CD4-positive, alpha-beta T cell (primary cell): ENCODE measurements around the gene ERI3. TPM values are rescaled to one million over a fixed set of nuclear protein-coding genes. Genes with fewer than 3 reads are reported as not detected.

ENCODE experiments used
- ATAC-seq: fragments of 200-7000 bp; cut with Tn5 transposase; one replicate; pipeline ENCODE4 v1.10.0; 2022; ENCODE audit warnings: mild to moderate bottlenecking; ENCODE audit not compliant: poor library complexity
- CTCF ChIA-PET: fragments of 350-600 bp; sonication (Branson Sonifier 250); formaldehyde crosslinking; loops from one replicate; lab custom pipeline; 2021; ENCODE audit warnings: antibody characterized with exemption, inconsistent platforms; lab: Charles Lee
- POLR2A ChIA-PET: fragments of 350-600 bp; sonication (Branson Sonifier 250); formaldehyde crosslinking; loops from one replicate; lab custom pipeline; 2021; ENCODE audit warnings: antibody characterized with exemption, inconsistent platforms; lab: Charles Lee
- DNase-seq, 14 experiments: peaks; one replicate each; pipeline ENCODE4 v3.0.0-alpha.2; 2013 to 2020; ENCODE audit warnings: mixed read lengths in 2 of 14
- H3K27ac ChIP-seq, 2 donors: one replicate each; pipeline versions ENCODE4 v1.5.1 to v1.7.0; 2013; ENCODE audit warnings: low read length in 2 of 2, low read depth in 1 of 2, mild to moderate bottlenecking in 1 of 2
- H3K27me3 ChIP-seq, 2 experiments: 1 replicate in 1 of 2; 2 replicates in 1 of 2; pipeline versions ENCODE4 v1.6.1 to v1.7.0; 2013; ENCODE audit warnings: low read length in 2 of 2, control low read depth in 1 of 2, mild to moderate bottlenecking in 1 of 2, moderate library complexity in 1 of 2; ENCODE audit not compliant: insufficient read depth in 2 of 2, control insufficient read depth in 1 of 2
- H3K36me3 ChIP-seq: one replicate; pipeline ENCODE4 v1.6.1; 2013; ENCODE audit warnings: low read length, control low read depth; ENCODE audit not compliant: insufficient read depth
- H3K4me1 ChIP-seq: one replicate; pipeline ENCODE4 v1.6.1; 2013; ENCODE audit warnings: low read length, control low read depth; ENCODE audit not compliant: insufficient read depth
- H3K4me3 ChIP-seq: one replicate; pipeline ENCODE4 v1.5.1; 2013; ENCODE audit warnings: mild to moderate bottlenecking, low read length, moderate library complexity
- H3K9me3 ChIP-seq, 2 experiments: 1 replicate in 1 of 2; 2 replicates in 1 of 2; pipeline versions ENCODE4 v1.6.1 to v1.7.0; 2013; ENCODE audit warnings: low read length in 2 of 2, mild to moderate bottlenecking in 2 of 2, control low read depth in 1 of 2, moderate library complexity in 1 of 2; ENCODE audit not compliant: control insufficient read depth in 1 of 2, insufficient read depth in 1 of 2
- H3K27ac Mint-ChIP-seq: one replicate; pipeline ENCODE4 v1.8.0; 2020; ENCODE audit warnings: mixed read lengths
- H3K27me3 Mint-ChIP-seq: one replicate; pipeline ENCODE4 v1.8.0; 2021; ENCODE audit warnings: mixed read lengths
- H3K36me3 Mint-ChIP-seq: one replicate; pipeline ENCODE4 v1.8.0; 2021; ENCODE audit warnings: low read depth, mixed read lengths
- H3K4me1 Mint-ChIP-seq: one replicate; pipeline ENCODE4 v1.8.0; 2021; ENCODE audit warnings: low read depth, mixed read lengths
- H3K4me3 Mint-ChIP-seq: one replicate; pipeline ENCODE4 v1.8.0; 2020; ENCODE audit warnings: mild to moderate bottlenecking, mixed read lengths
- H3K9me3 Mint-ChIP-seq: one replicate; pipeline ENCODE4 v1.8.0; 2020; ENCODE audit warnings: mixed read lengths
- intact Hi-C, 2 experiments: fragments of 100-400 bp; cut with DNase I in 1 of 2; cut with micrococcal nuclease in 1 of 2; formaldehyde crosslinking; loops; one replicate each; pipeline versions ENCODE4 v1.15.1 to v1.9.0; 2023 to 2025; cut with DNase I, micrococcal nuclease
- total RNA-seq, 174 experiments: library from RNA in 2 of 174; stranded (reverse) in 2 of 174; gene quantifications; one replicate each; pipeline ENCODE4 v1.2.3 and lab custom pipeline; 2021 to 2026
- TF ChIP-seq, protein P1 (sequence below): fragments of 200-600 bp; IDR thresholded peaks from one replicate; pipeline ENCODE4 v1.8.0; 2022; ENCODE audit warnings: antibody characterized with exemption, mild to moderate bottlenecking

The ERI3 gene
- total RNA-seq, 2 experiments from 2014 or later, result 19.7 to 20.7 TPM

DNA sequence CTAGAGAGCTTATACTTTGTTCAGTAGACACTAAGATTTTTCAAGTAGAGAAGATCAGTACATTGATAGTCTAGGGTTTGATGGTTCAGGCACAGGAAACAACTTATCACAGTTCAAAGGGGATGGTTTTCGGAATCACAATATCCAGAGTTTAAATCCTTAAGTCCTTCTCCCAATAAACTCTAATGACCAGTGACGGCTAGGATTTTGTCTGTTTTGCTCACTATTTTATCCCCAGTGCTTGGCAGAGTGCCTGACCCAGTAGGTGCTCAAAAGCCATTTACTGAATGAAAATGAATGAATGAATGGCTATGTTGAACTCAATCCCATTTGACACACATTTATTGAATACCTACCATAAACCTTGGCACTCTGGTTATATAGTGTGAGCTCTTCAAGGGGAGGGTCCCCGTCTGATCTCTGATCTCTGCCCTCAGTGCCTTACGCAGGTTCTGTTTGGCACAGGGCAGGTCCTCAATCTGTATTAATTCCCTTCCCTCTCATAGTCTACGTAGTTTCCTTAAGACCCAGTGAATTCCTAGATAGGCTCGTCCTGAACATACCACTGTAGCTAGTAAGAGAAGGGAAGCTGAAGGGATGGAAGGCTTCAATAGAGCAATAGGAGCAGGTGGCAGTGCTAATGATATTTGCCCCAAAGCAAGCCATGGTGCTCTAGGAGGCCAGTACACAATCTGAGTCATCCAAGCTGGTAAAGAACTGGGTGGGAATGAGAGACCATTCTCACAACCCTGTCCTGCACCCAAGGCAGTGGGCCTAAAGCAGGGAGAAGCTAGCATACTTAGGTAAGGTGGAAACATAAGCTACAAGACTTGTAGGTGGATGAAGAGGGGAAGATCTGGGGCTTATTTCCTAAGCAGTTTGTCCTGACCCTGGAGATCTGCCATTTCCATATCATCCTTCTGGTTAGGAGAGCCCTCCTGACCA is 88.4 kb downstream of the ERI3 start:
- Histone ChIP-seq H3K27me3 (no peaks in the 10 kb centered on the region), H3K4me1 (peaks cover 8% of the 10 kb centered on the region), H3K36me3 (no peaks in the 10 kb centered on the region), H3K27ac (no peak overlapping the region), H3K9me3 (no peaks in the 10 kb centered on the region), H3K4me3 (no peak overlapping the region)
- no peak overlapping the region for H3K4me3 Mint-ChIP-seq
- no peaks in the 10 kb centered on the region for H3K9me3 Mint-ChIP-seq
- peaks cover 6% of the 10 kb centered on the region for H3K36me3 Mint-ChIP-seq
- ATAC-seq (no peak), DNase-seq (no peak)
- ChIA-PET CTCF (interaction anchor here (0.8 kb wide), 1 partner anchor 53 kb away, joined by 3 read pairs; no protein-coding TSS in a partner anchor), POLR2A (no interaction called here)
- H3K27me3 Mint-ChIP-seq, result no peaks in the 10 kb centered on the region
- peaks cover 27% of the 10 kb centered on the region for H3K4me1 Mint-ChIP-seq
- TF ChIP-seq, protein P1, sequence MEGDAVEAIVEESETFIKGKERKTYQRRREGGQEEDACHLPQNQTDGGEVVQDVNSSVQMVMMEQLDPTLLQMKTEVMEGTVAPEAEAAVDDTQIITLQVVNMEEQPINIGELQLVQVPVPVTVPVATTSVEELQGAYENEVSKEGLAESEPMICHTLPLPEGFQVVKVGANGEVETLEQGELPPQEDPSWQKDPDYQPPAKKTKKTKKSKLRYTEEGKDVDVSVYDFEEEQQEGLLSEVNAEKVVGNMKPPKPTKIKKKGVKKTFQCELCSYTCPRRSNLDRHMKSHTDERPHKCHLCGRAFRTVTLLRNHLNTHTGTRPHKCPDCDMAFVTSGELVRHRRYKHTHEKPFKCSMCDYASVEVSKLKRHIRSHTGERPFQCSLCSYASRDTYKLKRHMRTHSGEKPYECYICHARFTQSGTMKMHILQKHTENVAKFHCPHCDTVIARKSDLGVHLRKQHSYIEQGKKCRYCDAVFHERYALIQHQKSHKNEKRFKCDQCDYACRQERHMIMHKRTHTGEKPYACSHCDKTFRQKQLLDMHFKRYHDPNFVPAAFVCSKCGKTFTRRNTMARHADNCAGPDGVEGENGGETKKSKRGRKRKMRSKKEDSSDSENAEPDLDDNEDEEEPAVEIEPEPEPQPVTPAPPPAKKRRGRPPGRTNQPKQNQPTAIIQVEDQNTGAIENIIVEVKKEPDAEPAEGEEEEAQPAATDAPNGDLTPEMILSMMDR, result no peak
- intact Hi-C loops, result no loop called here
- H3K27ac Mint-ChIP-seq, result no peak overlapping the region

DNA sequence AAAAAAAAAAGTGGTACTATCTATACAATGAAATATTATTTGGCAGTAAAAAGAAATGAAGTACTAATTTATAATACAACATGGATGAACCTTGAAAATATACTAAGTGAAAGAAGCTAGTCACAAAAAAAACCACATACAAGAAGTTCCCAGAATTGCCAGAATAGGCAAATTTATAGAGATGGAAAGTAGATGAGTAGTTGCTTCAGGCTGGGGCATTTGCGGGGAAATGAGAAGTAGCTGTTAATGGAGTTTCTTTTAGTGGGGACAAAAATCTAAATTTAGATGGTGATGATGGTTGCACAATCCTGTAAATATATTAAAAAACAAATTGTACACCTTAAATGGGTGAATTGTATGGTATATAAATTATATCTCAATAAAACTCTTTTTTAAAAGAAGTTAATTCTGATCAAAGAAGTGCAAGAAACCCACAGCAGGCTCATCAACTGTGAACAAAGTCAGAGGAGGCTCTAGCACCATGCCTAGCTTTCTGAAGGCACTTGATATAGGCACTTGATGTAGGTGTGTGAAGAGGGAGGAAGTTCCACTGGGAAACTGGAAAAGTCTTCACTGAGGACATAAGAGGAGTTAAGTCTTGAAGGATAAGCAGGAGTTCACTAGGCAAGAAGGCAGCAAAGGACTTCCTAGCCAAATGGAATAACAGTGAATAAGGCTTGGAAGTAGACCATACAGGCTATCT is 89.2 kb downstream of the ERI3 start:
- Histone ChIP-seq H3K4me3 (no peak overlapping the region), H3K4me1 (peaks cover 8% of the 10 kb centered on the region), H3K36me3 (peaks cover 2% of the 10 kb centered on the region), H3K27me3 (no peaks in the 10 kb centered on the region), H3K27ac (no peak overlapping the region), H3K9me3 (no peaks in the 10 kb centered on the region)
- intact Hi-C loops, result no loop called here
- ATAC-seq (no peak), DNase-seq (no peak)
- no peaks in the 10 kb centered on the region for H3K27me3 Mint-ChIP-seq
- ChIA-PET POLR2A (no interaction called here), CTCF (no interaction called here)
- peaks cover 6% of the 10 kb centered on the region for H3K36me3 Mint-ChIP-seq
- TF ChIP-seq, protein P1, result no peak
- H3K4me3 Mint-ChIP-seq, result no peak overlapping the region
- H3K9me3 Mint-ChIP-seq, result no peaks in the 10 kb centered on the region
- no peak overlapping the region for H3K27ac Mint-ChIP-seq
- H3K4me1 Mint-ChIP-seq, result peaks cover 21% of the 10 kb centered on the region

DNA sequence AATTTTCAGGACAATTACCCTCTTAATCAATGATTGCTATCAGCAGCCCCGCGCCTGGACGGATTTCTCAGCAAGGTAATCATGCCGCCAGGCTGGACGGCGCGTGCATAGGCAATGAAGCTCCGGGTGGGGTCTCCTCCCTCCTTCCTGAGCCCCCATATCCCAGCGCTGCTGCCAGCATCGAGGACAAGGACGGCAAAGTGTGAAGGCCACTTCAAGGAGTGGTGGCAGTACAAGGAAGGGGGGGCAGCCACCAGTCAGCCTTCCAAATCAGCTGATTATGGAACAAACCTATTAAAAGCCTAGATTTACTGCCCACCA is 90.6 kb downstream of the ERI3 start:
- Mint-ChIP-seq H3K27me3 (no peaks in the 10 kb centered on the region), H3K9me3 (no peaks in the 10 kb centered on the region), H3K4me3 (no peak overlapping the region), H3K27ac (no peak overlapping the region), H3K36me3 (peaks cover 6% of the 10 kb centered on the region), H3K4me1 (peaks cover 21% of the 10 kb centered on the region)
- TF ChIP-seq, protein P1, result no peak
- H3K27ac ChIP-seq, result no peak overlapping the region
- no peak for DNase-seq
- intact Hi-C loops, result no loop called here
- H3K4me3 ChIP-seq, result no peak overlapping the region
- ChIA-PET POLR2A (no interaction called here), CTCF (no interaction called here)
- no peak for ATAC-seq
- no peaks in the 10 kb centered on the region for H3K9me3 ChIP-seq
- no peaks in the 10 kb centered on the region for H3K27me3 ChIP-seq
- peaks cover 8% of the 10 kb centered on the region for H3K4me1 ChIP-seq
- peaks cover 4% of the 10 kb centered on the region for H3K36me3 ChIP-seq
